GM23338 (cell line): ENCODE measurements around the gene PLEK.

ENCODE experiments used
- CREB1 ChIP-seq: fragments of 250-450 bp; sonication (Bioruptor Pico); IDR thresholded peaks from 2 replicates; pipeline ENCODE4 v1.5.0; 2020; ENCODE audit warnings: low read depth, mild to moderate bottlenecking, moderate library complexity
- ETS1 ChIP-seq: IDR thresholded peaks from 2 replicates; pipeline ENCODE4 v1.6.1; 2016; ENCODE audit warnings: antibody characterized with exemption
- EZH2 ChIP-seq: fragments of 200-600 bp; sonication (generic); IDR thresholded peaks from one replicate; pipeline ENCODE4 v1.8.0; 2017; ENCODE audit warnings: antibody characterized with exemption, mild to moderate bottlenecking, low read depth; ENCODE audit not compliant: unreplicated experiment
- EZH2phosphoT487 ChIP-seq: fragments of 200-600 bp; sonication (generic); IDR thresholded peaks from one replicate; pipeline ENCODE4 v1.8.1; 2018; ENCODE audit warnings: antibody characterized with exemption; ENCODE audit not compliant: unreplicated experiment
- JUNB ChIP-seq: IDR thresholded peaks from one replicate; pipeline ENCODE4 v1.6.1; 2016; ENCODE audit warnings: antibody characterized with exemption; ENCODE audit not compliant: unreplicated experiment
- POLR2AphosphoS5 ChIP-seq: IDR thresholded peaks from 2 replicates; pipeline ENCODE4 v1.6.1; 2016; ENCODE audit warnings: antibody characterized with exemption, low read depth
- REST ChIP-seq: IDR thresholded peaks from one replicate; pipeline ENCODE4 v1.6.1; 2018; ENCODE audit warnings: antibody characterized with exemption; ENCODE audit not compliant: unreplicated experiment
- STAT1 ChIP-seq: IDR thresholded peaks from one replicate; pipeline ENCODE4 v1.6.1; 2016; ENCODE audit warnings: antibody characterized with exemption; ENCODE audit not compliant: unreplicated experiment
- ZNF114 ChIP-seq: fragments of 250-450 bp; sonication (Bioruptor Pico); IDR thresholded peaks from 2 replicates; pipeline ENCODE4 v1.5.0; 2020; ENCODE audit warnings: mild to moderate bottlenecking, moderate library complexity
- TF ChIP-seq, protein P1 (sequence below), 2 experiments: fragments of 200-600 bp in 1 of 2; sonication (generic) in 1 of 2; conservative IDR thresholded peaks; 2 replicates each; pipeline versions ENCODE4 v1.5.1 to v1.6.1; 2016 to 2017; ENCODE audit warnings: antibody characterized with exemption in 2 of 2, low read depth in 2 of 2, mild to moderate bottlenecking in 2 of 2, moderate library complexity in 1 of 2

- TF ChIP-seq ETS1 (no peak), POLR2AphosphoS5 (no peak), EZH2 (no peak), REST (no peak), EZH2phosphoT487 (no peak), CREB1 (no peak), STAT1 (no peak), JUNB (no peak), ZNF114 (no peak)
- TF ChIP-seq, protein P1, sequence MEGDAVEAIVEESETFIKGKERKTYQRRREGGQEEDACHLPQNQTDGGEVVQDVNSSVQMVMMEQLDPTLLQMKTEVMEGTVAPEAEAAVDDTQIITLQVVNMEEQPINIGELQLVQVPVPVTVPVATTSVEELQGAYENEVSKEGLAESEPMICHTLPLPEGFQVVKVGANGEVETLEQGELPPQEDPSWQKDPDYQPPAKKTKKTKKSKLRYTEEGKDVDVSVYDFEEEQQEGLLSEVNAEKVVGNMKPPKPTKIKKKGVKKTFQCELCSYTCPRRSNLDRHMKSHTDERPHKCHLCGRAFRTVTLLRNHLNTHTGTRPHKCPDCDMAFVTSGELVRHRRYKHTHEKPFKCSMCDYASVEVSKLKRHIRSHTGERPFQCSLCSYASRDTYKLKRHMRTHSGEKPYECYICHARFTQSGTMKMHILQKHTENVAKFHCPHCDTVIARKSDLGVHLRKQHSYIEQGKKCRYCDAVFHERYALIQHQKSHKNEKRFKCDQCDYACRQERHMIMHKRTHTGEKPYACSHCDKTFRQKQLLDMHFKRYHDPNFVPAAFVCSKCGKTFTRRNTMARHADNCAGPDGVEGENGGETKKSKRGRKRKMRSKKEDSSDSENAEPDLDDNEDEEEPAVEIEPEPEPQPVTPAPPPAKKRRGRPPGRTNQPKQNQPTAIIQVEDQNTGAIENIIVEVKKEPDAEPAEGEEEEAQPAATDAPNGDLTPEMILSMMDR (conservative IDR thresholded peaks at IDR 0.05; ENCODE audit: low read depth in 2 of 2) = no peak
These were observed 50.4 kb downstream of the PLEK start for GRCh38 chr2:68415521-68415920.
